LNCaP clone FGC (cell line): Measurements from ENCODE around the gene MCTP1.

Experiments
- DNase-seq: peaks from one replicate; pipeline ENCODE4 v3.0.0-alpha.2; 2011; ENCODE audit warnings: low read depth
- H3K4me3 ChIP-seq: 2 replicates; pipeline ENCODE4 v1.5.1; 2011; ENCODE audit warnings: mild to moderate bottlenecking, low read depth, low read length, control low read depth
- TF ChIP-seq, protein P1 (sequence below): IDR thresholded peaks from 2 replicates; pipeline ENCODE4 v1.5.1; 2012; ENCODE audit warnings: mild to moderate bottlenecking; ENCODE audit not compliant: control insufficient read depth, insufficient read depth; ENCODE audit errors: extremely low read depth

MCTP1 gene

GRCh38 chr5:94711785-94712184 lies 573.1 kb downstream of the MCTP1 start:
- no peak for DNase-seq
- TF ChIP-seq, protein P1, sequence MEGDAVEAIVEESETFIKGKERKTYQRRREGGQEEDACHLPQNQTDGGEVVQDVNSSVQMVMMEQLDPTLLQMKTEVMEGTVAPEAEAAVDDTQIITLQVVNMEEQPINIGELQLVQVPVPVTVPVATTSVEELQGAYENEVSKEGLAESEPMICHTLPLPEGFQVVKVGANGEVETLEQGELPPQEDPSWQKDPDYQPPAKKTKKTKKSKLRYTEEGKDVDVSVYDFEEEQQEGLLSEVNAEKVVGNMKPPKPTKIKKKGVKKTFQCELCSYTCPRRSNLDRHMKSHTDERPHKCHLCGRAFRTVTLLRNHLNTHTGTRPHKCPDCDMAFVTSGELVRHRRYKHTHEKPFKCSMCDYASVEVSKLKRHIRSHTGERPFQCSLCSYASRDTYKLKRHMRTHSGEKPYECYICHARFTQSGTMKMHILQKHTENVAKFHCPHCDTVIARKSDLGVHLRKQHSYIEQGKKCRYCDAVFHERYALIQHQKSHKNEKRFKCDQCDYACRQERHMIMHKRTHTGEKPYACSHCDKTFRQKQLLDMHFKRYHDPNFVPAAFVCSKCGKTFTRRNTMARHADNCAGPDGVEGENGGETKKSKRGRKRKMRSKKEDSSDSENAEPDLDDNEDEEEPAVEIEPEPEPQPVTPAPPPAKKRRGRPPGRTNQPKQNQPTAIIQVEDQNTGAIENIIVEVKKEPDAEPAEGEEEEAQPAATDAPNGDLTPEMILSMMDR, result no peak
- H3K4me3 ChIP-seq, result no peak overlapping the region

DNA sequence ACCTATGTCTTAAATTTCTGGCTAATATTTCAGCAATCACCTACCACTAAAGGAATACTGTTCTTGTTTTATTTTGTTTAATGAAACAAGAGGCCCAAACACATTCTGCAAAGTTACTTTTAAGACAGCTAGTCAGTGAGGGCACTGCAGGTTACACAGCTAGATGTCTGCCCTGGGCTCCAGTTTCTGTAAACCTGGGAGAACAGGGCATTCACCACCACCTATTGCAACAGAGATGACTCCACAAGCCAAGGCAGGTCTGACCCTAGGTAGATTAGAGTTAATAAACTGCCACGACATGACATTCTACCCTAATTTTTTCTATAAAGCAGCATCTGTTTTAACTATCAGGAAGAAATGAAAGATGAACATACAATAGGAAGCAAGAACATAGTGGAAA lies 575.6 kb downstream of the MCTP1 start:
- no peak for DNase-seq
- TF ChIP-seq, protein P1, result no peak
- H3K4me3 ChIP-seq, result no peak overlapping the region

GRCh38 chr5:94707359-94707758 lies 577.5 kb downstream of the MCTP1 start:
- peak; percentile 93 for DNase-seq
- H3K4me3 ChIP-seq, result peak overlapping the region; percentile 5
- TF ChIP-seq, protein P1, result no peak

- H3K4me3 ChIP-seq, result no peak overlapping the region
- DNase-seq, result no peak
- TF ChIP-seq, protein P1, result no peak
Measured at GRCh38 chr5:94705427-94705826, 579.5 kb downstream of the MCTP1 start.

GRCh38 chr5:94702729-94703128 lies 582.2 kb downstream of the MCTP1 start:
- no peak overlapping the region for H3K4me3 ChIP-seq
- TF ChIP-seq, protein P1, result no peak
- DNase-seq, result no peak

DNA sequence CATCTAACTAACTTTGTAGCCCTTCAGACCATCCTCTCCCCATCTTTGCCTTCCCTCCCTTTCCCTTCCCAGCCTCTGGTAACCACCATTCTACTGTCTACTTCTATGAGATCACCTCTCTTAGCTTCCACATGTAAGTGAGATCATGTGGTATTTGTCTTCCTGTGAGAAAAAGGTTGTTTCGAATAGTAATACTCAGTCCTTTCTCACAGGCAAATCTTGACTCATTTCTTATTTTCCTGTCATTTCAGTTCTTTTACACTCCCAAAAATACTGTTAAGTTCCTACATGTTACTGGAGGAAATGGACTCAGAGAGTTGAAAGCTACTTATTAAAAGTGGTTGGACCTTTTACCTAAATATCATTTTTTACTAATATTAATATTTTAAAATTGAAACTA lies 584.3 kb downstream of the MCTP1 start:
- no peak for DNase-seq
- no peak overlapping the region for H3K4me3 ChIP-seq
- TF ChIP-seq, protein P1, result no peak

DNA sequence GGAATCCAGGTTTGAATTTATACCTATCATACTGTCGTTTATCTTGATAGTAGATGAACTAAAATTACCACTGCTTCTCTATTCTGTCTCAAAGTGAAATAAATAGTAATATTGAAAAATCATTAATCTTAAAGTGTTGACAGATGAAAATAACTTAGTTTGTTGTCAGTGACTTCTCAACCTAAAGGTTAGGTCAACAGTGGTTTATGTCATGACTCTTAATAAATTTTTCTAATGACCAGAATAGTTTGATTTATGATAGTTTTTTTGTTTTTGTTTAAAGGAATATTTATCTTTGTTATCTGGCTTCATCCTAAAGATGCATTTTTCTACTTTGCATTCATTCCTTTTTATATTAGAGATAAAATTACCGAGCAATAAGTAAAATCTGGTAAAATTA lies 585.3 kb downstream of the MCTP1 start:
- TF ChIP-seq, protein P1, result no peak
- no peak for DNase-seq
- H3K4me3 ChIP-seq, result no peak overlapping the region
